HepG2 (cell line): Measurements from ENCODE around the gene FAM98A.

ENCODE experiments used
- CBX2 ChIP-seq, 2 experiments: fragments of 200-600 bp in 1 of 2; sonication (generic); formaldehyde crosslinking in 1 of 2; IDR thresholded peaks; 2 replicates each; pipeline versions ENCODE4 v1.7.0 to v1.8.1; 2018 to 2022; ENCODE audit warnings: low read depth in 2 of 2, low read length in 1 of 2, mild to moderate bottlenecking in 1 of 2, missing genetic modification reagents in 1 of 2
- CTCF ChIP-seq: sonication (generic); formaldehyde crosslinking; IDR thresholded peaks from 2 replicates; pipeline ENCODE4 v1.5.0; 2020; ENCODE audit warnings: mild to moderate bottlenecking, missing genetic modification reagents, moderate library complexity
- KLF9 ChIP-seq: IDR thresholded peaks from 2 replicates; pipeline ENCODE4 v1.6.1; 2016; ENCODE audit warnings: low read depth
- MTF1 ChIP-seq: sonication (generic); formaldehyde crosslinking; IDR thresholded peaks from 2 replicates; pipeline ENCODE4 v1.5.0; 2020; ENCODE audit warnings: missing genetic modification reagents
- NFE2L1 ChIP-seq: sonication (generic); formaldehyde crosslinking; IDR thresholded peaks from 2 replicates; pipeline ENCODE4 v1.4.0; 2020; ENCODE audit warnings: missing genetic modification reagents, mild to moderate bottlenecking, borderline replicate concordance
- NR3C1 ChIP-seq: sonication (generic); formaldehyde crosslinking; IDR thresholded peaks from 2 replicates; pipeline ENCODE4 v1.4.0; 2020; ENCODE audit warnings: missing genetic modification reagents
- REXO4 ChIP-seq: sonication (generic); formaldehyde crosslinking; IDR thresholded peaks from 2 replicates; pipeline ENCODE4 v1.8.0; 2022; ENCODE audit warnings: missing genetic modification reagents, mild to moderate bottlenecking, borderline replicate concordance
- ZBTB20 ChIP-seq: sonication (generic); formaldehyde crosslinking; IDR thresholded peaks from 2 replicates; pipeline ENCODE4 v1.8.1; 2023; ENCODE audit warnings: missing genetic modification reagents, low read depth, mild to moderate bottlenecking, borderline replicate concordance
- ZBTB33 ChIP-seq: sonication (generic); formaldehyde crosslinking; IDR thresholded peaks from 2 replicates; pipeline ENCODE4 v1.4.0; 2020; ENCODE audit warnings: missing genetic modification reagents
- TF ChIP-seq, protein P1 (sequence below): sonication (generic); formaldehyde crosslinking; IDR thresholded peaks from 2 replicates; pipeline ENCODE4 v1.5.0; 2020; ENCODE audit warnings: mild to moderate bottlenecking, missing genetic modification reagents, borderline replicate concordance
- TF ChIP-seq, protein P2 (sequence below): sonication (generic); formaldehyde crosslinking; conservative IDR thresholded peaks from 2 replicates; pipeline ENCODE4 v1.8.0; 2022; ENCODE audit warnings: low read depth, missing genetic modification reagents

GRCh38 chr2:33595385-33595784, 3.7 kb downstream of the FAM98A start:
- TF ChIP-seq REXO4 (CRISPR knock-in tag) = no peak
- no peak for TF ChIP-seq CTCF
- TF ChIP-seq KLF9 (CRISPR knock-in tag) = no peak
- no peak for TF ChIP-seq MTF1 (CRISPR knock-in tag)
- no peak for TF ChIP-seq ZBTB33 (CRISPR knock-in tag)
- no peak for TF ChIP-seq NR3C1 (CRISPR knock-in tag)
- TF ChIP-seq, protein P1, sequence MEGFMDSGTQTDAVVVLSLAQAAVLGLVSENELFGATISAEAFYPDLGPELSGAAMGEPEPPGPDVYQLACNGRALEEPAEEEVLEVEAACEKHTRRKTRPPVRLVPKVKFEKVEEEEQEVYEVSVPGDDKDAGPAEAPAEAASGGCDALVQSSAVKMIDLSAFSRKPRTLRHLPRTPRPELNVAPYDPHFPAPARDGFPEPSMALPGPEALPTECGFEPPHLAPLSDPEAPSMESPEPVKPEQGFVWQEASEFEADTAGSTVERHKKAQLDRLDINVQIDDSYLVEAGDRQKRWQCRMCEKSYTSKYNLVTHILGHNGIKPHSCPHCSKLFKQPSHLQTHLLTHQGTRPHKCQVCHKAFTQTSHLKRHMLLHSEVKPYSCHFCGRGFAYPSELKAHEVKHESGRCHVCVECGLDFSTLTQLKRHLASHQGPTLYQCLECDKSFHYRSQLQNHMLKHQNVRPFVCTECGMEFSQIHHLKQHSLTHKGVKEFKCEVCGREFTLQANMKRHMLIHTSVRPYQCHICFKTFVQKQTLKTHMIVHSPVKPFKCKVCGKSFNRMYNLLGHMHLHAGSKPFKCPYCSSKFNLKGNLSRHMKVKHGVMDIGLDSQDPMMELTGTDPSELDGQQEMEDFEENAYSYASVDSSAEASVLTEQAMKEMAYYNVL (CRISPR knock-in tag) = no peak
- TF ChIP-seq, protein P2, sequence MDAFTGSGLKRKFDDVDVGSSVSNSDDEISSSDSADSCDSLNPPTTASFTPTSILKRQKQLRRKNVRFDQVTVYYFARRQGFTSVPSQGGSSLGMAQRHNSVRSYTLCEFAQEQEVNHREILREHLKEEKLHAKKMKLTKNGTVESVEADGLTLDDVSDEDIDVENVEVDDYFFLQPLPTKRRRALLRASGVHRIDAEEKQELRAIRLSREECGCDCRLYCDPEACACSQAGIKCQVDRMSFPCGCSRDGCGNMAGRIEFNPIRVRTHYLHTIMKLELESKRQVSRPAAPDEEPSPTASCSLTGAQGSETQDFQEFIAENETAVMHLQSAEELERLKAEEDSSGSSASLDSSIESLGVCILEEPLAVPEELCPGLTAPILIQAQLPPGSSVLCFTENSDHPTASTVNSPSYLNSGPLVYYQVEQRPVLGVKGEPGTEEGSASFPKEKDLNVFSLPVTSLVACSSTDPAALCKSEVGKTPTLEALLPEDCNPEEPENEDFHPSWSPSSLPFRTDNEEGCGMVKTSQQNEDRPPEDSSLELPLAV (CRISPR knock-in tag) = no peak
- no peak for TF ChIP-seq NFE2L1 (CRISPR knock-in tag)
- no peak for TF ChIP-seq ZBTB20 (CRISPR knock-in tag)
- no peak for TF ChIP-seq CBX2 (IDR thresholded peaks at IDR 0.05; ENCODE audit: low read depth, low read length)
- no peak for TF ChIP-seq CBX2 (CRISPR knock-in tag; IDR thresholded peaks at IDR 0.05; ENCODE audit: low read depth)
